ENCODE results near the gene ZSWIM6. TPM values are rescaled to one million over a fixed set of nuclear protein-coding genes. Genes with fewer than 3 reads are reported as not detected.

Gene ZSWIM6
- polyA plus RNA-seq, 3 donors = 1.7 to 33.5 (median 2.7) TPM

DNA sequence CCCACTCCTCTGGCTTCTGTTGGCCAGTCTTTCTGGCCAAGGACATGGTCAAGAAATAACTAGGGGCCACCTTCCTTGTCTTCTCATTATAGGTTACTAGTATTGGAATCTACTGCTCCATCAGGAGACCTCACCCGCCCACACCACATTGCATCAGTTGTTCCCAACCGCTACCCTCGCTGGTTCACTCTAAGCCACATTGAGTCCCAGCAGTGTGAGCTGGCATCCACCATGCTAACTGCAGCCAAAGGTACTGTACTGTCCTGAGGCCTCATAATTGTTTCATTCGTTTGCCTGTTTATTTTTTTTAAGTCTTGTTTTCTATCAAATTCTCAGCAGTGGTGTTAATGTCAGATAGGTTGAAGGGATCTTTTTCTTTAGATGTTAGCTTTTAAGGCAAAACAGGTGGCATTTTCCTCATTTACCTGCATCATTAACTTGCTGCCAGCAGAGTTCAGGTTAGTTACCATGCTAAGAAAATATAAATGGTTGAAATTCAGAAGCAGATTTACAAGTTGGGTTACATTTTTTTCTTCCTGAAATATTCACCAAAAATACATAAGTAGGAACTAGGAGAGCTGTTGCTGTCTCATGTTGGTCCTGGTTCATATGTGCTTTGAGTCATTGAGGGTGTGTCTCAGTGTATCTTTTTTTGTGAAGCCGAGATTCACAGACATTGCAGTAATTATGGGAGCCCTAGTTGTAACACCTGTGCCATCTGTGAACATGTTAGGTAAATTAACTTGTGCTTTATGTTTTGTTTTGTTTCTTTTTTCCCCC, 206.9 kb downstream of the ZSWIM6 start:
- H3K27ac Mint-ChIP-seq = peak overlapping the region in 1 of 7 donors; percentile 8
- no peak overlapping the region for H3K4me2 ChIP-seq (replicated peaks; ENCODE audit: extremely low read depth, low read length, poor library complexity, severe bottlenecking)
- H3K27ac ChIP-seq (ENCODE audit: low read depth in 1 of 2, low read length in 2 of 2) = no peak overlapping the region
- intact Hi-C loops (cut with micrococcal nuclease) = no loop called here
- H3K4me1 Mint-ChIP-seq = no peaks in the 10 kb centered on the region
- H3K9me3 Mint-ChIP-seq = peaks cover 2 to 9% (median 6%) of the 10 kb centered on the region in 7 donors
- TF ChIP-seq, protein P1, sequence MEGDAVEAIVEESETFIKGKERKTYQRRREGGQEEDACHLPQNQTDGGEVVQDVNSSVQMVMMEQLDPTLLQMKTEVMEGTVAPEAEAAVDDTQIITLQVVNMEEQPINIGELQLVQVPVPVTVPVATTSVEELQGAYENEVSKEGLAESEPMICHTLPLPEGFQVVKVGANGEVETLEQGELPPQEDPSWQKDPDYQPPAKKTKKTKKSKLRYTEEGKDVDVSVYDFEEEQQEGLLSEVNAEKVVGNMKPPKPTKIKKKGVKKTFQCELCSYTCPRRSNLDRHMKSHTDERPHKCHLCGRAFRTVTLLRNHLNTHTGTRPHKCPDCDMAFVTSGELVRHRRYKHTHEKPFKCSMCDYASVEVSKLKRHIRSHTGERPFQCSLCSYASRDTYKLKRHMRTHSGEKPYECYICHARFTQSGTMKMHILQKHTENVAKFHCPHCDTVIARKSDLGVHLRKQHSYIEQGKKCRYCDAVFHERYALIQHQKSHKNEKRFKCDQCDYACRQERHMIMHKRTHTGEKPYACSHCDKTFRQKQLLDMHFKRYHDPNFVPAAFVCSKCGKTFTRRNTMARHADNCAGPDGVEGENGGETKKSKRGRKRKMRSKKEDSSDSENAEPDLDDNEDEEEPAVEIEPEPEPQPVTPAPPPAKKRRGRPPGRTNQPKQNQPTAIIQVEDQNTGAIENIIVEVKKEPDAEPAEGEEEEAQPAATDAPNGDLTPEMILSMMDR (IDR thresholded peaks at IDR 0.05) = no peak
- no peak for DNase-seq
- no peaks in the 10 kb centered on the region for H3K79me2 ChIP-seq (ENCODE audit: insufficient read depth, low read length)
- H3K9ac ChIP-seq (ENCODE audit: insufficient read depth, low read length, poor library complexity, severe bottlenecking) = no peak overlapping the region
- H3K27me3 ChIP-seq (ENCODE audit: control insufficient read depth in 2 of 2, insufficient read depth in 2 of 2, low read length in 2 of 2) = no peaks in the 10 kb centered on the region
- no peak overlapping the region for H3K4me3 ChIP-seq (replicated peaks in 1 of 3; ENCODE audit: low read depth in 2 of 3, low read length in 3 of 3)
- peaks cover 59% of the 10 kb centered on the region for H4K20me1 ChIP-seq (ENCODE audit: insufficient read depth, low read length)
- H2AFZ ChIP-seq (ENCODE audit: insufficient read depth, low read depth, low read length, poor library complexity, severe bottlenecking) = no peak overlapping the region
- H3K4me1 ChIP-seq (ENCODE audit: control insufficient read depth in 1 of 2, insufficient read depth in 2 of 2, low read length in 2 of 2) = no peaks in the 10 kb centered on the region
- H3K36me3 ChIP-seq (replicated peaks in 1 of 2; ENCODE audit: control insufficient read depth in 1 of 2, insufficient read depth in 2 of 2, low read length in 2 of 2) = peaks cover 90 to 97% of the 10 kb centered on the region in 2 donors
- peaks cover 81 to 88% of the 10 kb centered on the region in 2 donors for H3K36me3 Mint-ChIP-seq
- WGBS (ENCODE audit: insufficient coverage) = 97% methylated on average over 4 of the region's 5 CpGs
- H3K4me3 Mint-ChIP-seq = no peak overlapping the region
- H3K9me3 ChIP-seq (replicated peaks in 1 of 2; ENCODE audit: control insufficient read depth in 1 of 2, insufficient read depth in 1 of 2, low read length in 2 of 2) = peaks cover 5 to 9% of the 10 kb centered on the region in 2 donors
- H3K27me3 Mint-ChIP-seq (ENCODE audit: low read depth in 3 of 3) = no peaks in the 10 kb centered on the region

DNA sequence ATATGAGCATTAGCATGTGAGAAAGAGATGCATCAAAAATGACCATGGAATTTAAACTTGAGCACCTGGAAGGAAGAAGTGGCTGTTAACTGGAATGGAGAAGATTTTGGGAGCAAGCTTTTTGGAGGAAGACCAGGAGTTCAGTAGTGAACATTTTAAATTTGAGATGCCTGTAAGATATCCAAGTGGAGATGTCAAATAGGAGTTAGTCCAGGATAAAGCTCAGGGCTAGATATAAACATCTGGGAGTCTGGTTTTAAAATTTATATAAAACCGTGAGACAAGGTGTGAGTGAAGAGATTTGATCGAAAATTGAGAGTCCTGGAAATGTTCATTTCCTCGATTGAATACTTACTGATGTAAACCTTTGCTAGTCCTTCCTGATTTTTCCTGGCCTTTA, 217.5 kb downstream of the ZSWIM6 start:
- H3K27me3 Mint-ChIP-seq (ENCODE audit: low read depth in 3 of 3) = peaks cover 0 to 5% (median 0%) of the 10 kb centered on the region in 3 donors
- no peak overlapping the region for H3K4me3 Mint-ChIP-seq
- H3K4me1 Mint-ChIP-seq = no peaks in the 10 kb centered on the region
- Histone ChIP-seq H3K79me2 (ENCODE audit: insufficient read depth, low read length) (no peaks in the 10 kb centered on the region), H2AFZ (ENCODE audit: insufficient read depth, low read depth, low read length, poor library complexity, severe bottlenecking) (no peak overlapping the region), H3K9ac (ENCODE audit: insufficient read depth, low read length, poor library complexity, severe bottlenecking) (no peak overlapping the region), H3K27ac (ENCODE audit: low read depth in 1 of 2, low read length in 2 of 2) (no peak overlapping the region), H3K4me1 (ENCODE audit: control insufficient read depth in 1 of 2, insufficient read depth in 2 of 2, low read length in 2 of 2) (no peaks in the 10 kb centered on the region), H3K36me3 (replicated peaks in 1 of 2; ENCODE audit: control insufficient read depth in 1 of 2, insufficient read depth in 2 of 2, low read length in 2 of 2) (peaks cover 18 to 34% of the 10 kb centered on the region in 2 donors), H3K27me3 (ENCODE audit: control insufficient read depth in 2 of 2, insufficient read depth in 2 of 2, low read length in 2 of 2) (no peaks in the 10 kb centered on the region), H3K4me2 (replicated peaks; ENCODE audit: extremely low read depth, low read length, poor library complexity, severe bottlenecking) (no peak overlapping the region), H4K20me1 (ENCODE audit: insufficient read depth, low read length) (peaks cover 26% of the 10 kb centered on the region), H3K4me3 (replicated peaks in 1 of 3; ENCODE audit: low read depth in 2 of 3, low read length in 3 of 3) (no peak overlapping the region), H3K9me3 (replicated peaks in 1 of 2; ENCODE audit: control insufficient read depth in 1 of 2, insufficient read depth in 1 of 2, low read length in 2 of 2) (no peaks in the 10 kb centered on the region)
- peaks cover 0 to 1% (median 0%) of the 10 kb centered on the region in 7 donors for H3K9me3 Mint-ChIP-seq
- intact Hi-C loops (cut with micrococcal nuclease) = no loop called here
- H3K27ac Mint-ChIP-seq = no peak overlapping the region
- no peak for DNase-seq
- TF ChIP-seq, protein P1 (IDR thresholded peaks at IDR 0.05) = no peak
- H3K36me3 Mint-ChIP-seq = peaks cover 27 to 38% of the 10 kb centered on the region in 2 donors
- 100% methylated on average over 1 of the region's 3 CpGs for WGBS (ENCODE audit: insufficient coverage)
